ENCODE results near the gene SLC16A11.
"Not testable (repeated sequence)": the region's sequence is repeated elsewhere in the genome, so short reads cannot be mapped to it uniquely, and the experiment has no call there.

The SLC16A11 gene

GRCh38 chr17:7004398-7005253, 39.3 kb downstream of the SLC16A11 start:
- FAIRE-seq: no peak

- FAIRE-seq: no peak
These were observed 40.1 kb downstream of the SLC16A11 start for GRCh38 chr17:7003745-7004144.

DNA sequence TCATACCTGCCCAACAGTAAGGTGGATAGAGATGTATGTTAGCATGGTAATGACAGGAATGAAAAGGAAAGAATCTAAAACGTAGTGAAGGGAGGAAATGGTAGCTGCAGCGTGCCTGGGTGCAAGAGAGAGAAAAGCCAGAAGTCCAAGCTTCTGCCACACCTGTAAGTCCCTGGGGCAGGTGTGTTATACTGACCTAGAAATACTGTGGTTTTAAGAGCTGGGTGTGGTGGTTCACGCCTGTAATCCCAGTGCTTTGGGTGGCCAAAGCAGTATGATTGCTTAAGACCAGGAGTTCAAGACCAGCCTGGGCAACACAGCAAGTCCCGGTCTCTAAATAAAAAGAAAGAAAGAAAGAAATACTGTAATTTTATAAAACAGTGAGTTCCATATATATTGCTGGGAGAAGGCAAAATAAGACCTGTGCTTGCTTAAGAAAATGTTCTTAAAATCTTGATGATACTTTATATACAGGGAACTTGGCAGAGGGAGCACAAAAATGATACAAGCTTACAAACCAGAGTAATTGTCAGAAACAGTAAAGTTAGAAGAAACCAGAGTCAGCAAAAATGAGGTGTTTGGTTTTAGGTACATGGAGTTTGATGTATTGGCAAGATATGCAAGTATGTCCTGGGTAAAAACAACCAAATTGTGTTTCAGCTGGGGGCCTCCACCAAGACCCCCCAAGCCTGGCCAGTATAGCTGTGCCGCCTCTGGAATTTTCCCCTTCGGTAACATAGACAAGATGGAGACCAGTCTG, 41.4 kb downstream of the SLC16A11 start:
- FAIRE-seq: no peak

DNA sequence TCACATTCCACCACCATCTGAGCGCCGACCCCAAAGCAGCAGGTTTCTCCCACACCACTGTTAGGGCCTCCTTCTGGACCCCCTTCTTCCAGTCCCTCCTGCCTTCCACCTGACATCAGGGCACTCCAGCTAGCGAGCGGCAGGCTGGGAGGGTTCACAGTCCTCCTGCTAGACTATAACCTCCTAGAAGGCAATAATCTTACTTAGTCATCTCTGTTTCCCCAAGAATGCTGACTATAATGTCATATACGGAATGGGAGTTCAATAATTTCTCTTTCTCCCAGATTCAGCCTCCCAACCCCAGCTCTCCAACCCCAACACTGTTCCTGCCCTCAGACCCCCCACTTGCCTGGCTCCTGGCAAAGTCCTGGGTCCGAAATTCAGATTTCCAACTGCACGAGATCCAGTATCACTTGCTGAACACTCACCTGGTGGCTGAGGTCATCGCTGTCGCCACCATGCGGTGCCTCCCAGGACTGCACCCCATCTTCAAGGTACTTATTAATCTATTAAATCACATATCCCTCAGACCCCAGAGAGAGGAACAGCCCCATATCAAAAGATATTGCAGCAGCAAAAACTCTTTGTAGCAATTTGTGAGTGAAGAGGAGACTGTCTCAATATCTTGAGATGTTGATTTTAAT, 42.5 kb downstream of the SLC16A11 start:
- no peak for FAIRE-seq

DNA sequence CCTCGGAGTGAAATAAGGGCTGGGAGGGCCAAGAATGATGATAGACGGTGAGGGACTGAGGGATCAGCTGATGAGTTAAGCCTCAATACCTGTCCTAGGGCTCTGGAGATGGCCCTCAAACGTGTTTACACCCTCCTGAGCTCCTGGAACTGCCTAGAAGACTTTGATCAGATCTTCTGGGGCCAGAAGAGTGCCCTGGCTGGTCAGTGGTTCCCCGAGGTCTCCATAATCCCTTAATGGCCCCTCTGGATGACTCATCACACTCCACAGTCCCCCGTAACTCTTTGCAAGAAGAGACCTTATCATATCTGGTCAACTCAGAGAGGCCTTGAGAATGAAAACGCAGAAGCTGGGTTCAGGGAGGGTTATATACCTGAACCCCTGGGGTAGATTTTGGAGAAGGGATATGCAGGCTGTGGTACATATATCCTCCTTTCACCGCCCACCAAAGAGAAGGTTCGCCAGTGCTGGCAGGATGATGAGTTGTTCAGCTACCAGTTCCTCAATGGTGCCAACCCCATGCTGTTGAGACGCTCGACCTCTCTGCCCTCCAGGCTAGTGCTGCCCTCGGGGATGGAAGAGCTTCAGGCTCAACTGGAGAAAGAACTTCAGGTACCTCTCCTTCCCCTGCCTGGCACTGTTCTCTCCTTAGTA, 44.9 kb downstream of the SLC16A11 start:
- FAIRE-seq: no peak

DNA sequence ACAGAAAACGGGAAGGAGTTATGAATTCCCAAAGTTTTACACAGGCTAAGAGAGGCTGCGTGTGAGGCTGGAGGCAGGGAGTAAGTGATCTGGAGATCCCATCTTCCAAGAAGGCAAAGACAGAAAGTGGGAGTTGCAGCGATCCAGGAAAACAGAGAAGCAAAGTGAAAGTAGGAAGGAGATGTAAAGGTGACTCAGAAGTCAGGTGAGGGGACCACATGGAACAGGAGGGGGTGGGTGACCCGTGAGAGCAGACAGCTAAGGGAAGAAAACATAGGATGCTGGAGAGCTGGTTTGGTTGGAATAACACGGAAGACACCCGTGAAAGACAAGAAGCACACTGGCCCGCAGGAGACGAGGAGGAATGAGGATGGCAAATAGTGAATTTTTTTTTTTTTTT, 46.7 kb downstream of the SLC16A11 start:
- no peak for FAIRE-seq

DNA sequence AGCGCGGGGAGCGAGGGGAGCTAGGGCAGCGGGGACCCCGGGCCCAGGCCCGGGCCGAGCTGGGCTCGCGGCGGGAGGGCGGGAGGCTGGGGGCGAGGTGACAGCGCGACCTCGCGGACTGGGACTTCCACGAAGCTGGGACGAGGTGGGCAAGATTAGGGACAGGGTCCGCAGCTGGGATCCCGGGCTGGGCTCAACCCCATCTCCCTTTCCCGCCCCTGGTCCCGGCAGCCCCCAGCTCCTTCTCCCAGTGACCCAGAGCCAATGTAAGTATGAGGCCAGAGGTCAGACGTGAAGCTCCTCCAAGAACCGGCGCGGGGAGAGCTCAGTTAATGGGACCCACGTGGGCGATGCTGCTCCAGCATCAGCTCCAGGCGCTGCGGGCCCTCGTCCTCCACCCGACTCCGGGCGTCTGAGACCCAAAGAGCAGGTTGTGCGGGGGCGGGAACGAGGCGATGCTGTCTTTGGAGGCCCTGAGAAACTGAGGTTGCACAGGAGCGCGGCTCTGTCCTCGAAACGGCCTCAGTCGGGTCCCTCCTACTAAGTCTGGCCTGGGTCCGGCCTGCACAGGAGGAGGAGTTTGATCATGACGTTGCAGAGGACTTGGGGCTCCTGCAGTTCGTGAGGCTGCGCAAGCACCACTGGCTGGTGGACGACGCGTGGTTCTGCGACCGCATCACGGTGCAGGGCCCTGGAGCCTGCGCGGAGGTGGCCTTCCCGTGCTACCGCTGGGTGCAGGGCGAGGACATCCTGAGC, 47.5 kb downstream of the SLC16A11 start:
- no peak for FAIRE-seq

GRCh38 chr17:6995500-6996255, 48.2 kb downstream of the SLC16A11 start, which contains the start of gene ALOX12:
Gene ALOX12 (plus strand): TSS chr17:6996049. CDS start chr17:6996118, 69 bp downstream.
- FAIRE-seq: no peak

DNA sequence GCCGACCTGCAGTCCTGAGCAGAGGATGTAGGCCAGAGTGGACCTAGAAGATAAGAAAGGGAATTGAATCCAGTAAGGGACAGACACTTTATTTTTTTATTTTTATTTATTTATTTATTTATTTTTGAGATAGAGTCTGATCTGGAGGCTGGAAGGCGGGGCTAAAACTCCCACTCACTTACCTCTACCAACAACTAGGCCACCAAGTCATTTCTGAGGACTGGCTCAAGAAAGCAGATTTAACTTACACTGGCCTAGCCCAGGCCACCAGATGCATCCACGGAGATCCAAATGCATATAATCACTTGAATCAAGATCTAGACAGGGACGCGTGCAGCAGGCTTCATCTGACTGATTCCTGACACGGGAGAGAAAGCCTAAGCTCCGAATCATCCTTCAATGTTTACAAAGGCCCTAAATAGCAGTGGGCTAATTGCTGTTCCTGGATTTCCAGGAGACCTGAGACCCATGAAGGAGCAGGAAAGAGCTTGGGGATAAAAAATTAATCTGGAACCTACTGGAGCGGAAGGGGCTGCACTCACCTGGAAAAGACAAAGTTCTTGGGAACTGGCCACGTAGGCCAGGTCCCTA, 49.1 kb downstream of the SLC16A11 start:
- no peak for FAIRE-seq

- FAIRE-seq: no peak
These were observed 49.7 kb downstream of the SLC16A11 start for GRCh38 chr17:6994118-6994598.

- not testable (repeated sequence) for FAIRE-seq
These were observed 50.3 kb downstream of the SLC16A11 start for GRCh38 chr17:6993613-6994056.

Data from colon (tissue), 2 donors.